ENCODE data around the gene VWA5B1.

The VWA5B1 gene

GRCh38 chr1:20347699-20348098 is 57.0 kb downstream of the VWA5B1 start:
- DNase-seq (ENCODE audit: low read depth, low spot score), result no peak

- DNase-seq (ENCODE audit: low read depth, low spot score), result no peak
Measured at GRCh38 chr1:20348326-20348915, 57.7 kb downstream of the VWA5B1 start.

- DNase-seq (ENCODE audit: low read depth, low spot score), result no peak
Measured at GRCh38 chr1:20349561-20349960, 58.9 kb downstream of the VWA5B1 start.

- no peak for DNase-seq (ENCODE audit: low read depth, low spot score)
Measured at GRCh38 chr1:20349971-20350370, 59.3 kb downstream of the VWA5B1 start.

GRCh38 chr1:20350421-20350820 is 59.7 kb downstream of the VWA5B1 start:
- DNase-seq (ENCODE audit: low read depth, low spot score), result no peak

GRCh38 chr1:20351911-20352701 is 61.4 kb downstream of the VWA5B1 start:
- DNase-seq (ENCODE audit: low read depth, low spot score), result no peak

GRCh38 chr1:20353836-20354235 is 63.2 kb downstream of the VWA5B1 start:
- no peak for DNase-seq (ENCODE audit: low read depth, low spot score)

GRCh38 chr1:20354610-20355009 is 63.9 kb downstream of the VWA5B1 start:
- no peak for DNase-seq (ENCODE audit: low read depth, low spot score)

GRCh38 chr1:20355101-20355827 is 64.6 kb downstream of the VWA5B1 start:
- DNase-seq (ENCODE audit: low read depth, low spot score), result no peak

- DNase-seq (ENCODE audit: low read depth, low spot score), result no peak
Measured at GRCh38 chr1:20355828-20356735, 65.4 kb downstream of the VWA5B1 start.

GRCh38 chr1:20356850-20357459 is 66.3 kb downstream of the VWA5B1 start:
- no peak for DNase-seq (ENCODE audit: low read depth, low spot score)

GRCh38 chr1:20357796-20358195 is 67.1 kb downstream of the VWA5B1 start:
- no peak for DNase-seq (ENCODE audit: low read depth, low spot score)

GRCh38 chr1:20358761-20359263 is 68.1 kb downstream of the VWA5B1 start:
- DNase-seq (ENCODE audit: low read depth, low spot score), result no peak

- no peak for DNase-seq (ENCODE audit: low read depth, low spot score)
Measured at GRCh38 chr1:20359451-20360330, 69.0 kb downstream of the VWA5B1 start.

GRCh38 chr1:20361401-20361800 is 70.7 kb downstream of the VWA5B1 start:
- no peak for DNase-seq (ENCODE audit: low read depth, low spot score)

GRCh38 chr1:20361805-20362381 is 71.2 kb downstream of the VWA5B1 start:
- no peak for DNase-seq (ENCODE audit: low read depth, low spot score)

GRCh38 chr1:20362856-20363255 is 72.2 kb downstream of the VWA5B1 start:
- DNase-seq (ENCODE audit: low read depth, low spot score), result no peak

- DNase-seq (ENCODE audit: low read depth, low spot score), result no peak
Measured at GRCh38 chr1:20365421-20366055, 74.9 kb downstream of the VWA5B1 start.

GRCh38 chr1:20366056-20366462 is 75.4 kb downstream of the VWA5B1 start:
- no peak for DNase-seq (ENCODE audit: low read depth, low spot score)

All from brain pericyte (primary cell).